GDM1 (cell line): ENCODE results near the gene PYM1.
"Not testable (repeated sequence)": the region's sequence is repeated elsewhere in the genome, so short reads cannot be mapped to it uniquely, and the experiment has no call there.

Experiments used
- DNase-seq: peaks from one replicate; lab custom pipeline; 2025; lab: John Stamatoyannopoulos, UW

Gene PYM1

GRCh38 chr12:55909513-55909884 lies 18.2 kb downstream of the PYM1 start:
- DNase-seq, result no peak

- DNase-seq, result no peak
Observed at GRCh38 chr12:55908726-55909512, 18.8 kb downstream of the PYM1 start.

GRCh38 chr12:55906056-55906455 lies 21.6 kb downstream of the PYM1 start:
- no peak for DNase-seq

GRCh38 chr12:55901881-55902490 lies 25.7 kb downstream of the PYM1 start:
- DNase-seq, result no peak

- no peak for DNase-seq
Observed at GRCh38 chr12:55899082-55899481, 28.6 kb downstream of the PYM1 start.

GRCh38 chr12:55893723-55894122 lies 34.0 kb downstream of the PYM1 start:
- no peak for DNase-seq

GRCh38 chr12:55891310-55891709 lies 36.4 kb downstream of the PYM1 start:
- DNase-seq, result no peak

GRCh38 chr12:55885113-55885512 lies 42.6 kb downstream of the PYM1 start:
- DNase-seq, result no peak

GRCh38 chr12:55877824-55878223 lies 49.9 kb downstream of the PYM1 start:
- DNase-seq, result no peak

- no peak for DNase-seq
Observed at GRCh38 chr12:55875704-55876467, 51.8 kb downstream of the PYM1 start.

- no peak for DNase-seq
Observed at GRCh38 chr12:55874443-55874842, 53.3 kb downstream of the PYM1 start.

GRCh38 chr12:55866454-55867004 lies 61.2 kb downstream of the PYM1 start:
- not testable (repeated sequence) for DNase-seq

GRCh38 chr12:55865327-55865726 lies 62.4 kb downstream of the PYM1 start:
- no peak for DNase-seq

GRCh38 chr12:55862931-55863330 lies 64.8 kb downstream of the PYM1 start:
- not testable (repeated sequence) for DNase-seq

- no peak for DNase-seq
Observed at GRCh38 chr12:55862286-55862685, 65.4 kb downstream of the PYM1 start.

- no peak for DNase-seq
Observed at GRCh38 chr12:55861871-55862270, 65.8 kb downstream of the PYM1 start.

- DNase-seq, result no peak
Observed at GRCh38 chr12:55861396-55861795, 66.3 kb downstream of the PYM1 start.

- DNase-seq, result no peak
Observed at GRCh38 chr12:55852740-55853139, 75.0 kb downstream of the PYM1 start.
